Measurements from ENCODE around the gene IRS2.
"Not testable (repeated sequence)": the region's sequence is repeated elsewhere in the genome, so short reads cannot be mapped to it uniquely, and the experiment has no call there.

Gene IRS2

GRCh38 chr13:109786457-109787134 lies at the start of gene IRS2:
TSS of gene IRS2 (minus strand) at chr13:109786583. CDS start at chr13:109786053, 530 bp downstream.
- DNase-seq = peak; percentile 91

- no peak for DNase-seq
Measured at GRCh38 chr13:109834973-109835720, 48.8 kb upstream of the IRS2 start.

- DNase-seq = no peak
Measured at GRCh38 chr13:109833940-109834339, 47.6 kb upstream of the IRS2 start.

GRCh38 chr13:109833071-109833470 lies 46.7 kb upstream of the IRS2 start:
- no peak for DNase-seq

GRCh38 chr13:109828591-109829316 lies 42.4 kb upstream of the IRS2 start:
- not testable (repeated sequence) for DNase-seq

- not testable (repeated sequence) for DNase-seq
Measured at GRCh38 chr13:109823201-109823600, 36.8 kb upstream of the IRS2 start.

GRCh38 chr13:109821103-109821502 lies 34.7 kb upstream of the IRS2 start:
- DNase-seq = no peak

- no peak for DNase-seq
Measured at GRCh38 chr13:109819874-109820273, 33.5 kb upstream of the IRS2 start.

GRCh38 chr13:109818886-109819285 lies 32.5 kb upstream of the IRS2 start:
- DNase-seq = no peak

- no peak for DNase-seq
Measured at GRCh38 chr13:109817591-109818535, 31.5 kb upstream of the IRS2 start.

GRCh38 chr13:109816808-109817203 lies 30.4 kb upstream of the IRS2 start:
- peak; percentile 16 for DNase-seq

GRCh38 chr13:109816112-109816807 lies 29.9 kb upstream of the IRS2 start:
- DNase-seq = peak; percentile 16

GRCh38 chr13:109815651-109816050 lies 29.3 kb upstream of the IRS2 start:
- DNase-seq = no peak

- DNase-seq = no peak
Measured at GRCh38 chr13:109813663-109814062, 27.3 kb upstream of the IRS2 start.

- DNase-seq = no peak
Measured at GRCh38 chr13:109812382-109812781, 26.0 kb upstream of the IRS2 start.

GRCh38 chr13:109810761-109811510 lies 24.6 kb upstream of the IRS2 start:
- DNase-seq = no peak

- no peak for DNase-seq
Measured at GRCh38 chr13:109809216-109809932, 23.0 kb upstream of the IRS2 start.

- DNase-seq = no peak
Measured at GRCh38 chr13:109807345-109807744, 21.0 kb upstream of the IRS2 start.

- no peak for DNase-seq
Measured at GRCh38 chr13:109804654-109805053, 18.3 kb upstream of the IRS2 start.

- no peak for DNase-seq
Measured at GRCh38 chr13:109803825-109804224, 17.4 kb upstream of the IRS2 start.

Data from kidney glomerular epithelial cell (primary cell).